Inferior parietal cortex (tissue), 1 donor: ENCODE measurements around the gene GRIFIN.
A peak's percentile ranks its signal among the peaks of the same experiment; 100 is the strongest.
"Not testable (repeated sequence)": the region's sequence is repeated elsewhere in the genome, so short reads cannot be mapped to it uniquely, and the experiment has no call there.

Source experiments
- DNase-seq: peaks from one replicate; pipeline ENCODE4 v3.0.0-alpha.2; 2016; ENCODE audit errors: extremely low spot score

GRIFIN gene

DNA sequence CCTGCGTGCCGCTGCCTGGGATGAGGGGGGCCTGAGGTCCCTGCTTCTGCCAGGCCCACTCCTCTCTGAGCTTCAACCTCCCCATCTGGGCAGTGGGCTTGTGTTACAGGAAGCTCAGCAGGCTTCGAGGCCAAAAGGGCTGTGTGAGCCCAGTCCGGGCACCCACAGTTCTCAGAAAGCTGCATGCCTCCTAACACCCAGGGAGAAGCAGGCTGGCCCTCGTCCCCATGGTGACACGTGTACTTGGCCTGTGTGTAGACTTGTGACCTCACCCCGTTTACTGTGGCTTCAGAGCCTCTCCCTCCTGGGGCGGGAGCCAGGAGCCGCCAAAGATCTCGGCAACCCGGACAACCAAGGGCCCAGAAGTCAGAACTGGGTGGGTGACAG lies 2.2 kb upstream of the GRIFIN start:
- DNase-seq = no peak

- peak; percentile 26 for DNase-seq
These were observed 1.5 kb upstream of the GRIFIN start for GRCh38 chr7:2477447-2478398.

DNA sequence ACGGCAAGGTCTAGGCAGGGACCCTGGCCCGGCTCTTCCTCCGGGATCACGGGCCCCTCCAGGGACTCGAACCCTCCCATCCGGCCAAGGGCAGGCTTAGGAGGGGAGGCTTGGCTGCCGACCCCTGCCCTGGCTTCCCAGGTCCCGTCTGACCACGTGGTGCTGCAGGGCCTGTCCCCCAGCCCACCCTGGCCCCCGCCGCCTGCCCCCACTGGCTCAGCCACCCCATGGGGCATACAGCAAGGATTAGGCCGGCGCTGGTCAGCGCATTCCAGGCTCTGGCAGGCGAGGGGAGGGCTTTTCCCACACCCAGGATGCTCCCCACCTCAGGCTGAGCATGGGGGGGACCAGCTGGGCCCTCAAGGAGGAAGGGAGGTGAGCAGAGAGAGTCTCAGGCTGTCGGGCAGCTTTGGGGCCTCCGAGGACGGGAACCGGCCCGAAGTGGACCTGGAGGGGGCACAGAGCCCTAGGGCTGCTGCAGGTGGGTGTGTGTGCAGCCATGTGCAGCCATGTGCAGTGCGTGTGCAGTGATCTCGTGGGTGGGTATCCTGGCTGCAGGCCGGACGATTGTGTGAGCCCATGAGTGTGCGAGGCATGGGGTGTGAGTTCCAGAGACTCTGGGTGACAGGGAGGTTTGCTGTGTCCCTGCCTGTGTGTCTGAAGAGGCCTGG lies 713 bp upstream of the GRIFIN start:
- DNase-seq = no peak

DNA sequence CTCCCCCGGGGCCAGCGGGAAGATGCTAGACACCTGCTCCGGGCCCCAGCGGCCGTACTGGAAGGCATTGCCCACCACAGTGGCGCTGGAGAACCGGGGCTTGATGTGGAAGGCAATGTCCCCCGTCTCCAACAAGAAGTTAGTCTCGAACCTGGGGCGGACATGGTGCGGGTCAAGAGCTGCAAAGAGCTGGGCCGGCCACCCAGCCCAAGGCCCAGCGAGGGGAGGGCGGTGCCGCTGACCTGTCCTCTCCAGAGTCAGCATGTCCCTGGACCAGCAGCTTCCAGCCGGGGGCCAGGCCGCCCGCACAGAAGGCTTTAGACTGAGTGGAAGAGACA lies 551 bp downstream of the GRIFIN start:
- DNase-seq = no peak

DNA sequence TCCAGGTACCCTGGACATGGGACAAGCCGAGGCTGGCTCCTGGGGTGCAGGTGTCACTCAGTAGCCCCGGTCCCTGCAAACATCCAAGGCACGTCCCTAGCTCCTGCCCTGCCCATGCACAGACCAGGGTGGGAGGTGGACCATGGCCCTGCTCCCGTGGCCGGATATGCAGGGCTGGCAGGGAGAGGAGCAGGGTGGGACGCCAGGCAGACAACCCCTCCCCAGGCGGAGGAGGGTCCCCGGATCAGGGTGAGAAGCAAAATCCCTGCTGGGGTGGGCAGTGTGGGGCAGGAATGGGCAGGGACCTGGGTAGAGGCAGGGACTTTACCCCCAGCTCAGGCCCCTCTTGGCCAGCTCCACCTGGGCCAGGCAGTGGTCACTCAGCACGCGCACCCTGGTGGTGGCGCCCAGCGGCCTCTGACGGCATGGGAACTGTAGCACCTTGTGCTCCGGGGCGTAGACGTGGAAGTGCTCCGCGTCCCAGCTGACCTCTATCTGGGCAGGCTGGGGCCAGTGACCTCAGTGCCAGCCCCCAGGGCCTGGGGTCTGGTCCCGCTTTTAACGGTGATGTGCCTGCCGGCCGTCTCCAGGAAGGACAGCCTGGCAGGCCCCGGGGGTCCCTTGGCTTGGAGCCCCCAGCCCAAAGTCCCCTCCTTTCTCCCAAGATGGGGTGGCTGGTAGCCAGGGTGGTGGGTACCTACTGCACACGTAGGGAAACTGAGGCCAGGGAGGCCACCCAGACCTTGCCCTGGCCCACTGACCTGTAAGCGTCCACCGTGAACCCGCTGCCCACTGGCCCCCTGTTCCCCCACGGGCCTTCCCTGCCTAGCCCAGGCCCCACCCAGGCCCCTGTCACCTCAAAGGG lies 1.2 kb downstream of the GRIFIN start:
- no peak for DNase-seq

- DNase-seq = no peak
These were observed 2.0 kb downstream of the GRIFIN start for GRCh38 chr7:2474224-2474623.

- no peak for DNase-seq
These were observed 2.6 kb downstream of the GRIFIN start for GRCh38 chr7:2473496-2474180.

- DNase-seq = no peak
These were observed 3.5 kb downstream of the GRIFIN start for GRCh38 chr7:2472739-2473138.

DNA sequence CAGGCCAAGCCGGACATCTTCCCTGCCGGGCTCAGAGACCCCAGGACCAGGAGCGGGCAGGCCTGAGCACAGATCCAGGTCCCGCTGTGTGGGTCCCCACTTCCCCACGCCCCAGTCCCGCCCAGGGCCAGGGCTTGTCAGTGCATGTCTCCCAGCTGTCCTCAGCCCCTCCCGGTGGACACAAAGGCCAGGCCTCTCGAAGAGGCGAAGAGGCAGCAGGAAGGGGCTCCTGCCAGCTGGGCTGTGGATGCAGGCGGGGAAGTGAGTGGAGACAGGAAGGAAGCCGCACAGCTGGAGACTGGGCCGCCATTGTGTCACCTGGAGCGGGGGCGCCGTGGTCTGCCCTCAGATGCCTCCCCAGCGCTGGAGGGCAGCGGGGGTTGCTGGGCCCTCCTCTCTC lies 4.8 kb downstream of the GRIFIN start:
- DNase-seq = no peak

GRCh38 chr7:2471022-2471329 lies 5.2 kb downstream of the GRIFIN start:
- DNase-seq = no peak

DNA sequence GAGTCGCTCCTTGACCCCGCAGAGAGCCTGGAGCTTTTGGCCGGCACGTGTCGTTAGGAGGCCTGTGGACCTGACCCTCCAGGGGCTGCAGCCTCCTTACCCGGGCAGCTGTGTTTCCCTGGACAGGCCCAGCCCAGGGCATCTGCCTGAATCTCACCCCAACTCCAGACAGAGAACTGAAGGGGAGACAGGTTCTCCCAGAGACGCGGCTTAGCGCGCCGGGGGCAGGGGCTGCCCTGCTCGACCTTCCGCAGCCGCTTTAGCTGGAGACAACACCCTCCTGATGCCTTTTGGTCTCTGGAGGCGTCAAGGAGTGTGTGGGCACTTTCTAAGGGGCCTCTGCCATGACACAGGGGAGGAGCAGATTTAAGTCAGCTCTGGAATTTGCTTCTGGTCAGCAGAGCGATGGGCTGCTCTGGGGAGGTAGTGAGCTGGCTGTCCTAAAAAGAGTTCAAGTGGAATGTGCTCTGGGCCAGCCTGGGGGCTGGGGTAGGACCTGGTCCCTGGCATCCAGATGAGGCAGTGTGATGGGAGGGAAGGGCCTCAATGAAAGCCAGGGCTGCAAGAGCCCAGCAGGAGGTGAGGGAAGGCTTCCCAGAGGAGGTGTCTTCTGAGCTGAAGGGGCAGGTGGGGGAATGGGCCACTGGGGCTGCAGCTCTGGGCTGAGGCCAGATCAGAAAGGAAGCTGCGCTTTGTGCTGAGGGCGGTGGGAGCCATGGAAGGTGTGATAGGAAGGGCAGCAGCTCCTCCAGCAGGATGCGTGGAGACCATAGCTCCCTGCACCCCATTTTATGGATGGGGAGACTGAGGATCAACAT lies 5.8 kb downstream of the GRIFIN start:
- no peak for DNase-seq

GRCh38 chr7:2469460-2470203 lies 6.6 kb downstream of the GRIFIN start:
- not testable (repeated sequence) for DNase-seq

- no peak for DNase-seq
These were observed 8.0 kb downstream of the GRIFIN start for GRCh38 chr7:2468227-2468626.

DNA sequence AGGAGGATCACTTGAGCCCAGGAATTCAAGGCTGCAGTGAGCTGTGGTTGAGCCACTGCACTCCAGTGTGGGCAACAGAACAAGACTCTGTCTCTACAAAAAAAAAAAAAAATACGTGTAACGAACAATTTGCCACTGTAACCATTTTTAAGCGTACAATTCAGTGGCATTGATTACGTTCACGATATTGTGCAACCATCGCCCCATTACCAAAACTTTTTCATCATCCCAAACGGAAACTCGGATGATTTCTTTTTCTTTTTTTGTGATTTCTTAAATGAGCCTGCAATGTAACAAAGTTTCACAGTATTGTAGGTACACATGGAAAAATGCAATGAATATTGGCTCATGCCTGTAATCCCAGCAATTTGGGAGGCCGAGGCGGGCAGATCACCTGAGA lies 9.5 kb downstream of the GRIFIN start:
- no peak for DNase-seq

DNA sequence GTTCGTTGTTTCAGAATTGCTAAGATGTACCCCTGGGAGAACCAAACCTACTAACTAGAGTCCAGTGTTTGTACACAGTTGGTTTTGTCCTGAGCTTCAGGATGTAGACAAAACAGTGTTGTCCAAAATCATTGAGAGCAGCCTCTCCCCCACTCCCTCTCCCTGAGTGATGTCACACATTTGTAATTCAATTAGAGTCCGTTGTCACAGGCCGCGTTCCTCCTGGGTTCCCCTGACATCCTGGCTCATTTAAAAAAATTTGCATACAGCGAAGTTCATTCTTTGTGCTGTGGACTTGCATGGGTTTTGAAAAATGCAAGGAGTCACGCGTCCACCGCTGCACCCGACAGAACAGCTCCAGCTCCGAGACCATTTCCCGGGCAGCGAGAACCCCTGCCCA lies 10.3 kb downstream of the GRIFIN start:
- peak; percentile 30 for DNase-seq

- DNase-seq = no peak
These were observed 13.5 kb downstream of the GRIFIN start for GRCh38 chr7:2462731-2463130.

GRCh38 chr7:2461268-2462026 lies 14.8 kb downstream of the GRIFIN start:
- no peak for DNase-seq

- DNase-seq = no peak
These were observed 15.6 kb downstream of the GRIFIN start for GRCh38 chr7:2460641-2461040.

GRCh38 chr7:2460188-2460587 lies 16.0 kb downstream of the GRIFIN start:
- DNase-seq = no peak

GRCh38 chr7:2459674-2460073 lies 16.5 kb downstream of the GRIFIN start:
- no peak for DNase-seq
